ENCODE results near the gene ST6GAL1.

DNA sequence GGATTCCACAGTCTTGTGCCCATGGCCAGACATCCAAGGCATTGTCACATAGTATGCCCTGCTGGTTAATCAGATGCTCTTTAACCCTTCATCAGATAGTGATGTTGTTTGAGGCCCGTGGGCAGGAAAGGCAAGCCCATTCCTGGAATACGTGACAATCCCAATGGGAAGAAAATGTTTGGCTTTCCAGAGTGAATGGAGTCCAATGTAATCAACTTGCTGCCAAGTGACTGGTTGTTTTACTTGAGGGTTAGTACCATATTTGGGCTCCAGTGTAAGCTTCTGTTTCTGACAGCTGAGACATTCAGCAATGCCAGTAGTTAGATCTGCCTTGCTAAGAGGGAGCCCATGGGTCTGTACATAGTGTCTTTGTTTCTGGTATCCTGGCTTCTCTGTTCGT is 177.7 kb downstream of the ST6GAL1 start:
- TF ChIP-seq, protein P1, sequence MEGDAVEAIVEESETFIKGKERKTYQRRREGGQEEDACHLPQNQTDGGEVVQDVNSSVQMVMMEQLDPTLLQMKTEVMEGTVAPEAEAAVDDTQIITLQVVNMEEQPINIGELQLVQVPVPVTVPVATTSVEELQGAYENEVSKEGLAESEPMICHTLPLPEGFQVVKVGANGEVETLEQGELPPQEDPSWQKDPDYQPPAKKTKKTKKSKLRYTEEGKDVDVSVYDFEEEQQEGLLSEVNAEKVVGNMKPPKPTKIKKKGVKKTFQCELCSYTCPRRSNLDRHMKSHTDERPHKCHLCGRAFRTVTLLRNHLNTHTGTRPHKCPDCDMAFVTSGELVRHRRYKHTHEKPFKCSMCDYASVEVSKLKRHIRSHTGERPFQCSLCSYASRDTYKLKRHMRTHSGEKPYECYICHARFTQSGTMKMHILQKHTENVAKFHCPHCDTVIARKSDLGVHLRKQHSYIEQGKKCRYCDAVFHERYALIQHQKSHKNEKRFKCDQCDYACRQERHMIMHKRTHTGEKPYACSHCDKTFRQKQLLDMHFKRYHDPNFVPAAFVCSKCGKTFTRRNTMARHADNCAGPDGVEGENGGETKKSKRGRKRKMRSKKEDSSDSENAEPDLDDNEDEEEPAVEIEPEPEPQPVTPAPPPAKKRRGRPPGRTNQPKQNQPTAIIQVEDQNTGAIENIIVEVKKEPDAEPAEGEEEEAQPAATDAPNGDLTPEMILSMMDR (IDR thresholded peaks at IDR 0.05; ENCODE audit: insufficient read depth, low read depth, low read length), result no peak
- no peak for TF ChIP-seq EZH2 (IDR thresholded peaks at IDR 0.05; ENCODE audit: insufficient read depth, low read length)

Measured in astrocyte (in vitro differentiated cells and primary cell).